GM04504 (cell line): ENCODE data around the gene MBD3.

ENCODE experiments used
- DNase-seq: peaks from one replicate; pipeline ENCODE4 v3.0.0-alpha.2; 2012; ENCODE audit warnings: low read depth

MBD3 gene

GRCh38 chr19:1598777-1599459 lies 6.3 kb upstream of the MBD3 start:
- no peak for DNase-seq

DNA sequence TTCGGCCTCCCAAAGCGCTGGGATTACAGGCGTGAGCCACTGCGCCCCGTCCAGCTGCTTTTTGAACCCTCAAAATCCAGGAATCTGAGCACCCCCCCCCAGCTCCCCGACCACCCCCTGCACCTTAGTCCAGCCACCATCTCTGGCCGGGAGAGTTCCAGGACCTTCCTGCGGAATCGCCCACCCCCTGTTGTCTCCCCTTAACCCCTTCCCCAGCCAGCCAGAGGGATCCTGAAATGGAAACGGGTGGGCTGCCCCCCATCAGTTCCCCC lies 772 bp upstream of the MBD3 start:
- no peak for DNase-seq

GRCh38 chr19:1592024-1592754 lies 476 bp downstream of the MBD3 start:
- DNase-seq = peak; percentile 75

DNA sequence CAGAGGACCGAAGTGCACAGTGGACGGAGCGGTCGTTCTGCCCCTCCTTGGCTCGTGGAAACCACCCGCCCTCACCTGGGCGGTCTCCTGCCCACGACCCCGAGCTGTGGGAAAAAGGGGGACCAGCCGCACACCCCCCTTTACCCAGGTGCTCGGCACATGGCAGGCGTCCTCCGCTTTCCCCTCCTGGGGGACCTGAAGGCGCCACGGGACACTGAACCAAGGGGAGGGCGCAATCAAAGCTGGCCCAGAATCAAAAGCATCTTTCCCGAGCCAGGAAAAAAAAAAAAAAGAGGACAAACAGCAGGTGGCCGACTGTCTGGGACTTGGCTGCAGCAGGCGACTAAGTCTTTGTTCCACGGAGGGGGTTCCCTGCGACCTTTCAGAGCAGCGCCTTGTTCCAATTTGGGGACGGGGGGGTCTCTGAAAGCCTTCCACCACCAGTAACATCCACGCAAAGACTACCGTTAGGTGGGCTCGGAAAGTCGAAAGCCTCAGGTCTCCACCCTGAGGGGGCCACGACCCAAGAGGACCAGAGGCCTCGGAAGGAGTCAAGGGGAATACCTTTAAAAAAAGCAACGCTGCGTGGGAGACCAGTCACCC lies 1.1 kb downstream of the MBD3 start:
- no peak for DNase-seq

GRCh38 chr19:1590641-1591397 lies 1.8 kb downstream of the MBD3 start:
- DNase-seq = no peak

- no peak for DNase-seq
These were observed 4.8 kb downstream of the MBD3 start for GRCh38 chr19:1587872-1588271.

GRCh38 chr19:1585243-1585580 lies 7.5 kb downstream of the MBD3 start:
- DNase-seq = no peak

- no peak for DNase-seq
These were observed 8.0 kb downstream of the MBD3 start for GRCh38 chr19:1584500-1585242.

GRCh38 chr19:1582201-1582600 lies 10.5 kb downstream of the MBD3 start:
- DNase-seq = no peak

GRCh38 chr19:1580957-1581356 lies 11.7 kb downstream of the MBD3 start:
- DNase-seq = no peak

DNA sequence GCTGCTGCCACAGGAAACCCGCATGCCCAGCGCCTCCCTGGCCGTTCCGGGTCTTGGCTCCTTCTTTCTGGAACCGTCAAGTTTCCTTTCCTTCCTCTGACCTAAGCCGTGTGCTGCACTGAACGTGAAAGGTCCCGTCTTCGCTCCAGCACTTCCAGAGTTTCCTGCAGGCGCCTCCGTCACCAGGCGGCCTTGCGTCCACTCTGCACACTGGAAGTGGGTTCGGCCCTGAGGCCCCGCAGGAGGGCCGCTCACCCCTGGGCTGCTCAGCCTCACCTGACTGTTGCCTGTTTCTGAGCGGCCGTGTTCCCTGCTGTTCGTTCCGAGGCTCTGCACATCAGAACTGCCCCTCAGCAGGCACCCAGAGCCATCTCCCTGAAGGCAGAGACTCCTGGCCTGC lies 12.3 kb downstream of the MBD3 start:
- no peak for DNase-seq

GRCh38 chr19:1579222-1579621 lies 13.4 kb downstream of the MBD3 start:
- no peak for DNase-seq

DNA sequence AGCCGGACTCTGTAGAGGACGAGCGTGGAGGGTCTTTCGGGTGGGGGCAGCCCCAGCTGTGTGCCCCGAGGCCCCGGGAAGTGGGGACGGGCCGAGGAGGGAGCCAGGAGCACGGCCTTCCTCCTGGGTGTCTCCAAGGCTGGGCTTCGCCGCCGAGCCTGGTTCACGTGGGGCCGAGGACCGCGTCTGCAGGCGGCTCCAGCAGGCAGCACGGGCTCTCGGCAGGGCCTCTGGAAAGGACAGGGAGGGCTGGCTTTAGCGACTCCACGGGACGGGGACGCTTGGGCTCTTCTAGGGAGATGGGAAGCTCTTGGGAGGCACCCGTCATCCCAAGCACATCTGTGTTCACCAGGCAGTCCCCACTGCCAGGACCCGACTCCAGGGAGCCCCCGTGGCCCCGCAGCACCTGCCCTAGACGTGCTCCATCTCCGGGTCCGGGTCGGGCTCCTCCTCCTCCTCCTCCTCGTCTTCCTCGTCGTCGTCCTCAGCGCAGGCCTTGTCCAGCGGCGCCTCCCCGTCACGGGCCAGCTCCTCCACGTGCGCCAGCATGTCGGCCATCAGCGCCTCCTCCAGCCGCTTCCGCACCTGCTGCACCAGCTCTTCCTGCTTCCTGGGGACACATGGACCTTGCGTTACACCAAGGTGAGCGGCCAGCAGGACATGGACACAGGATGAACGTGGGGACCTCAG lies 14.6 kb downstream of the MBD3 start:
- DNase-seq = no peak

DNA sequence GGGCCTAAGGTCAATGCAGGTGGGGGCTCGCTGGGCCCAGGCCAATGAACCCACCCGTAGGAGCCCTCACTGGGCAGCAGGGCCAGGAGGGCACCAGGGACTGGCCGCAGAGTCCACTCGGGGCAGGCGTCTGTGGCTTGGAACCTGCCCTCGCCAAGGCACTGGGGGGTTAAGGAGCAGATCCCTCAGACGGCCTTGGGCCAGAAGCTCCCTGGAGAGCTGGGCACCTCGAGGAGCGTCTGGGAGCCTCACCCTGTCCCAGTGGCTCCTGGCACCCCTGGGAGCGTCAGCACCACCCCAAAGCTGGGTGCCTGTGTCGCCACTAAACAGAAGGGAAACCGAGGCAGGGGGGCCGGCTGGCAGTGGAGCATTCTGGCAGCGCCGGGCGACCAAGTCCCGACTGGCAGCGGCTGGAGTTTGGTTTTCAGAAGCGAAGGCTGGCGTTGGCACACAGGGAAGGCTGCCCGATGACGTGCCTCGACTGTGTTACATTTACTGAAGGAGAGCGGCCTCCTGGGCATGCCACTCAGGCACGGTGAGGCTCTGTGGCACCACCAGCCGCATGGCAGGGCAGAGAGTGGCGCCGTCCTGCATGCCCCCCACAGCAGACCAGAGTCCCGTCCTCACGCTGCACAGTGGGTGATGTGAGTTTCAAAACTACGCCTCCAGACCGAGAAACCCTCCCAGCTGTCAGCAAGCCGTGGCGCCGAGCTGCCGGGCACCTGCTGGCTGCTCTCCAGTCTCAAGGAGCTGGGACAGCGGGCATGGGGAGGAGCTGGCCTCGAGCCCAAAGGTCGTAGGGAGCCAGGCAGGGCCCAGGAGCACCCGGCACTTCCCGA lies 15.4 kb downstream of the MBD3 start:
- no peak for DNase-seq

DNA sequence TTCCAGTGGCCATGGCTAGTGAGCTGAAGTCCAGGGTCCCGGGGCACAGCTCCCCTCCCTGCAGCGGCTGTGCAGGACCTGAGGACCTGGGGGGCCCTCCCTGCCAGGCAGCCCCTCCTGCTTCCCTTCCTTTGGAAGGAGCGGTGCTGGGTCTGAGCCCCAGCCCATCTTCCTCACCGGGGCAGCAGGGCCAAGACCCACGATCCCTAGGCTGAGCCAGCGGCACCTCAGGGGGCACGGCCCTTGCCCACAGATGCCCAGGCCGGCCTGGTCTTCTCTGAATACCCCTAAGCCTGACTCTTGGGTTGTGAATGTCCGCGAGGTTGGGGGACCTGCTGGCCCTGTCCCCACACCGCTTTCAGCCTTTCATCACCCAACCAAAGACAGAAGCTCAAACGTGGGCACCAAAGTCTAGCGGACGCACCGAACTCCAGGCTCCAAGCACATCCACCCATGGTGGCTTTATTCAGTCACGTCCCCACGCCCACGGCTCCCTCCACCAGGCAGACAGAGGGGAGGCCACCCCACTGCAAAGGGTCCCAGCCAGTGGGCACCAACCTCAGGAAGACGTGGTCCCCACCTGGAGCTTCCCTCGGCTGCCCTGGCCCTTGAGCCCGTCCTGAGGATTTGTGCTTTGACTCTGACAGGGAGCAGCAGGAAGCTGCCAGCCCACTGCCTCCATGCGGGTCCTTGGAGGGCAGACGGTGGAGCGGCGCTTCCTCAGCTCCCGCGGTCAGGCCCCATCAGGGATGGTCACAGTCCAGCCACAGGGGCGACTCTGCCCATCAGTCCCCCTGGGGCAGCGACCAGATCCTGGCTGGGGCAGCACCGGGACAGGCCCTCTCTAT lies 16.2 kb downstream of the MBD3 start:
- no peak for DNase-seq

- DNase-seq = no peak
These were observed 17.1 kb downstream of the MBD3 start for GRCh38 chr19:1575323-1576241.

DNA sequence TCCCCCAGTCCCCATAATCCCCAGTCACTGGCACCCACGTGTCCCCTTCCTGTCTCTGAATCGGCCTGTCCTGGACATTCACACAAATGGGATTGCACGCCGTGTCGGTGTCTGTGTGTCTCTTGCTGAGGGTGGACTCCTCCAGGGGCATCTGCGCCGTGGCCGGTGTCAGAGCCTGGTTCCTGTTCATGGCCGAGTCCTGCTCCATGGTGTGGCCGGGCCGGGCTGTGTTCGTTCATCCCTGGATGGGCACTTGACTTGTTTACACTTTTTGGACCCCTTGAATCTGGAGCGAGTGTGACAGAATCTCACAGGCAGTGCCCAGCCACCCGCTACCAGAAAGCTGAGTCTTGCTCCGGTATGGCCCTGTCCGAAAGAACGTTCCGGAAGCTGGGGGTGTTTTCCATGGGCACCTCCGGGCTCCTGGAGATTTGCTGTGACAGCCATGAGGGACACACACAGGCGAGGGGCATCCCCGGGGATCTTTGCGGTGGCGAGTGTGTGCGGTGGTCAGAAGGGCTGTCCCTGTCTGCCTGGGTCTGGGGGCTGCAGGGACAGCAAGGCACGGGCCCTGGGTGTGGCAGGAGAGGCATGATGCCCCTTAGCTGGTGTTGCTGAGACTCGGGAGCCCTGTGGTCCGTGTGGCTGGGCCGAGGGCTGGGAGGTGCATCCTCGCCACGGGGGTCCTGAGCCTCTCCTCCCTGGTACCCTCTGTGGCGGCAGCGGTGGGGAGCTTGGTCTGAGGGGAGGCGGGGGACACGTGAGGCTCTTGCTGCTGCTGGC lies 18.1 kb downstream of the MBD3 start:
- no peak for DNase-seq

DNA sequence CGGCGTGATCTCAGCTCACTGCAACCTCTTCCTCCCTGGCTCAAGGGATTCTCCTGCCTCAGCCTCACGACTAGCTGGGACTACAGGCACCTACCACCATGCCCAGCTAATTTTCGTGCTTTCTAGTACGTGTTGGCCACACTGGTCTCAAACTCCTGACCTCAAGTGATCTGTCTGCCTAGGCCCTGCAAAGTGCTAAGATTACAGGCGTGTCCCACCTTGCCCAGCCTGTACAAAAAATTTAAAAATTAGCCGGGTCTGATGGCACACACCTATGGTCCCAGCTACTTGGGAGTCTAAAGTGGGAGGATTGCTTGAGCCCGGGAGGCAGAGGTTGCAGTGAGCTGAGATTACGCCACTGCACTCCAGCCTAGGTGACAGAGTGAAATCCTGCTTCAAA lies 19.9 kb downstream of the MBD3 start:
- no peak for DNase-seq
